Cerebellar nuclear complex (tissue), 1 donor: ENCODE data around the gene AMPD1.

Experiments used
- DNase-seq, 2 experiments: peaks; one replicate each; lab custom pipeline; 2025; lab: John Stamatoyannopoulos, UW

AMPD1 gene

GRCh38 chr1:114695430-114696058 lies at the start of gene AMPD1:
Gene AMPD1, minus strand, starts transcription at chr1:114695546. Its CDS starts 75 bp downstream, at chr1:114695471.
- DNase-seq, result no peak

GRCh38 chr1:114741963-114742746 lies 46.8 kb upstream of the AMPD1 start:
- DNase-seq, result no peak

GRCh38 chr1:114740331-114740730 lies 45.0 kb upstream of the AMPD1 start:
- DNase-seq, result no peak

GRCh38 chr1:114737314-114737849 lies 42.0 kb upstream of the AMPD1 start:
- DNase-seq, result no peak

GRCh38 chr1:114735479-114735878 lies 40.1 kb upstream of the AMPD1 start:
- no peak for DNase-seq

GRCh38 chr1:114729782-114730181 lies 34.4 kb upstream of the AMPD1 start:
- DNase-seq, result no peak

GRCh38 chr1:114728553-114728952 lies 33.2 kb upstream of the AMPD1 start:
- DNase-seq, result no peak

GRCh38 chr1:114725230-114725629 lies 29.9 kb upstream of the AMPD1 start:
- no peak for DNase-seq

GRCh38 chr1:114723915-114724314 lies 28.6 kb upstream of the AMPD1 start:
- no peak for DNase-seq

- DNase-seq, result no peak
Observed at GRCh38 chr1:114723457-114723856, 28.1 kb upstream of the AMPD1 start.

- no peak for DNase-seq
Observed at GRCh38 chr1:114720492-114720891, 25.1 kb upstream of the AMPD1 start.

- DNase-seq, result no peak
Observed at GRCh38 chr1:114719424-114719787, 24.1 kb upstream of the AMPD1 start.

GRCh38 chr1:114718661-114719423 lies 23.5 kb upstream of the AMPD1 start:
- no peak for DNase-seq

GRCh38 chr1:114716304-114717170 lies 21.2 kb upstream of the AMPD1 start, which contains the start of gene NRAS:
Gene NRAS, minus strand, starts transcription at chr1:114716771. Its CDS starts 611 bp downstream, at chr1:114716160.
- peak in 1 of 2 experiments; percentile 3 for DNase-seq

- no peak for DNase-seq
Observed at GRCh38 chr1:114715952-114716303, 20.6 kb upstream of the AMPD1 start.

- no peak for DNase-seq
Observed at GRCh38 chr1:114712977-114713376, 17.6 kb upstream of the AMPD1 start.

- DNase-seq, result no peak
Observed at GRCh38 chr1:114710360-114710759, 15.0 kb upstream of the AMPD1 start.

GRCh38 chr1:114707604-114708003 lies 12.3 kb upstream of the AMPD1 start:
- no peak for DNase-seq

GRCh38 chr1:114703242-114703641 lies 7.9 kb upstream of the AMPD1 start:
- DNase-seq, result no peak

- no peak for DNase-seq
Observed at GRCh38 chr1:114702737-114703136, 7.4 kb upstream of the AMPD1 start.

- no peak for DNase-seq
Observed at GRCh38 chr1:114701931-114702330, 6.6 kb upstream of the AMPD1 start.
